ENCODE measurements around the gene ADORA2A. TPM values are rescaled to one million over a fixed set of nuclear protein-coding genes. Genes with fewer than 3 reads are reported as not detected.

The ADORA2A gene
- polyA plus RNA-seq, 2 of the 4 experiments (the other 2 are of a cell fraction), result 0.48 to 1.8 TPM

DNA sequence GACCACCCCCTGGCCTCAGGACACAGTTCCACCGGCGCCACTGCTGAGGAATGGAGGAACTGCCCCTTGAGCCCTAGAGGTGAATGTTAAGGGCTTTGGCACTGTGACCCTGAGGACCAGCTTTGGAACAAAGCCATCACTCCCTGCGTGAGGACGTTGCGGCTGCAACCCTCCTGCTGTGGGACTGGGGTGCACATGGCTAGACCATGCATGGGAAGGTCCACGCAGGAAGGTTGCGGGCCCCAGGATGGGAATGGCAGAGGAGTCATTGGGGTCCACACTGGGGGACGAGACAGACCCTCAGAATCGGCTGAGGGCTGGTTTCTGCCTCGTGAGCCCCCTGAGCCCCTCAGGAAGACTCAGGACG is 6.4 kb upstream of the ADORA2A start:
- ChIA-PET CTCF (interaction anchor here (0.6 to 3.6 kb wide), 7 partner anchors 11 to 107 kb away, joined by 3 to 32 read pairs (median 4); no protein-coding TSS in a partner anchor), POLR2A (no interaction called here)
- no peak for DNase-seq (ENCODE audit: low read depth in 1 of 2, low spot score in 1 of 2)
- Histone ChIP-seq H3K4me2 (no peak overlapping the region), H3K27ac (no peak overlapping the region), H3K4me3 (no peak overlapping the region), H3K9me3 (no peaks in the 10 kb centered on the region), H3K4me1 (no peaks in the 10 kb centered on the region)
- FAIRE-seq, result no peak
- no peak for TF ChIP-seq RFX5 (IDR thresholded peaks at IDR 0.05)
- no peak for TF ChIP-seq CBX8 (IDR thresholded peaks at IDR 0.05)
- no peak for TF ChIP-seq HOXB13 (CRISPR knock-in tag; IDR thresholded peaks at IDR 0.05; ENCODE audit: low read depth)
- TF ChIP-seq, protein P1, sequence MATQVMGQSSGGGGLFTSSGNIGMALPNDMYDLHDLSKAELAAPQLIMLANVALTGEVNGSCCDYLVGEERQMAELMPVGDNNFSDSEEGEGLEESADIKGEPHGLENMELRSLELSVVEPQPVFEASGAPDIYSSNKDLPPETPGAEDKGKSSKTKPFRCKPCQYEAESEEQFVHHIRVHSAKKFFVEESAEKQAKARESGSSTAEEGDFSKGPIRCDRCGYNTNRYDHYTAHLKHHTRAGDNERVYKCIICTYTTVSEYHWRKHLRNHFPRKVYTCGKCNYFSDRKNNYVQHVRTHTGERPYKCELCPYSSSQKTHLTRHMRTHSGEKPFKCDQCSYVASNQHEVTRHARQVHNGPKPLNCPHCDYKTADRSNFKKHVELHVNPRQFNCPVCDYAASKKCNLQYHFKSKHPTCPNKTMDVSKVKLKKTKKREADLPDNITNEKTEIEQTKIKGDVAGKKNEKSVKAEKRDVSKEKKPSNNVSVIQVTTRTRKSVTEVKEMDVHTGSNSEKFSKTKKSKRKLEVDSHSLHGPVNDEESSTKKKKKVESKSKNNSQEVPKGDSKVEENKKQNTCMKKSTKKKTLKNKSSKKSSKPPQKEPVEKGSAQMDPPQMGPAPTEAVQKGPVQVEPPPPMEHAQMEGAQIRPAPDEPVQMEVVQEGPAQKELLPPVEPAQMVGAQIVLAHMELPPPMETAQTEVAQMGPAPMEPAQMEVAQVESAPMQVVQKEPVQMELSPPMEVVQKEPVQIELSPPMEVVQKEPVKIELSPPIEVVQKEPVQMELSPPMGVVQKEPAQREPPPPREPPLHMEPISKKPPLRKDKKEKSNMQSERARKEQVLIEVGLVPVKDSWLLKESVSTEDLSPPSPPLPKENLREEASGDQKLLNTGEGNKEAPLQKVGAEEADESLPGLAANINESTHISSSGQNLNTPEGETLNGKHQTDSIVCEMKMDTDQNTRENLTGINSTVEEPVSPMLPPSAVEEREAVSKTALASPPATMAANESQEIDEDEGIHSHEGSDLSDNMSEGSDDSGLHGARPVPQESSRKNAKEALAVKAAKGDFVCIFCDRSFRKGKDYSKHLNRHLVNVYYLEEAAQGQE (IDR thresholded peaks at IDR 0.05), result no peak
- TF ChIP-seq, protein P2, sequence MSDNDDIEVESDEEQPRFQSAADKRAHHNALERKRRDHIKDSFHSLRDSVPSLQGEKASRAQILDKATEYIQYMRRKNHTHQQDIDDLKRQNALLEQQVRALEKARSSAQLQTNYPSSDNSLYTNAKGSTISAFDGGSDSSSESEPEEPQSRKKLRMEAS (IDR thresholded peaks at IDR 0.05), result no peak
- no peak for TF ChIP-seq EHF (CRISPR knock-in tag; IDR thresholded peaks at IDR 0.05)
- no peak for TF ChIP-seq ZC3H11A (IDR thresholded peaks at IDR 0.05)
- no peak for TF ChIP-seq POLR2AphosphoS2 (conservative IDR thresholded peaks at IDR 0.05; ENCODE audit: low read length)
- no peak for TF ChIP-seq ESRRA (IDR thresholded peaks at IDR 0.05; ENCODE audit: borderline replicate concordance, low read length)
- no peak for ATAC-seq
- WGBS (ENCODE audit: missing lambda C conversion rate), result no CpG with 5 or more reads among the region's 11 CpGs

DNA sequence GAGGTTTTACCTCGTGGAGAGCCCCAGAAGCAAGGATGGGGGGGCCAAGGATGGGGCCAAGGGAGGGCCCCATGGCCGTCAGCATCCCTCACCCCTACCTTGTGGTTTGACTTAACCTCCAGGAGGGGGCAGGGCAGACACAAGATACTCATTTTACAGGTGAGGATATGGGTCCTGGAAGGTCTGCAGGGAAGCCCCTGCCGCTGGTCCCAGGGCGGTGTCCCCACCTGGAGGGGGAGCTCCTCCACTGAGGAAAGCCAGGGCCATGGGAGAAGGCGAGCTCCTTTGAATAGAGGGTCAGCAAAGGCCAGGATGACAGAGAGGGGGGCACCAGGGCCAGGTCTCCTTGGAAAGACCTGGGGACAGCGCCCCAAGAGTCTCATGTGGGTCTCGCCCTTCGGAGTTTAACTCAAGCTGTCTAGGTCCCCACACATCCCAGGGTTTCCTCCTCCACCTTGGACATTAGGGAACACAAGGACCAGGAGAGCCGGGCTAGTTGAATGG is 5.9 kb upstream of the ADORA2A start:
- no peak for TF ChIP-seq TP53 (CRISPR knock-in tag; IDR thresholded peaks at IDR 0.05)
- TF ChIP-seq MYC (IDR thresholded peaks at IDR 0.05; ENCODE audit: borderline replicate concordance, low read length), result no peak
- TF ChIP-seq, protein P3, sequence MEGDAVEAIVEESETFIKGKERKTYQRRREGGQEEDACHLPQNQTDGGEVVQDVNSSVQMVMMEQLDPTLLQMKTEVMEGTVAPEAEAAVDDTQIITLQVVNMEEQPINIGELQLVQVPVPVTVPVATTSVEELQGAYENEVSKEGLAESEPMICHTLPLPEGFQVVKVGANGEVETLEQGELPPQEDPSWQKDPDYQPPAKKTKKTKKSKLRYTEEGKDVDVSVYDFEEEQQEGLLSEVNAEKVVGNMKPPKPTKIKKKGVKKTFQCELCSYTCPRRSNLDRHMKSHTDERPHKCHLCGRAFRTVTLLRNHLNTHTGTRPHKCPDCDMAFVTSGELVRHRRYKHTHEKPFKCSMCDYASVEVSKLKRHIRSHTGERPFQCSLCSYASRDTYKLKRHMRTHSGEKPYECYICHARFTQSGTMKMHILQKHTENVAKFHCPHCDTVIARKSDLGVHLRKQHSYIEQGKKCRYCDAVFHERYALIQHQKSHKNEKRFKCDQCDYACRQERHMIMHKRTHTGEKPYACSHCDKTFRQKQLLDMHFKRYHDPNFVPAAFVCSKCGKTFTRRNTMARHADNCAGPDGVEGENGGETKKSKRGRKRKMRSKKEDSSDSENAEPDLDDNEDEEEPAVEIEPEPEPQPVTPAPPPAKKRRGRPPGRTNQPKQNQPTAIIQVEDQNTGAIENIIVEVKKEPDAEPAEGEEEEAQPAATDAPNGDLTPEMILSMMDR (IDR thresholded peaks at IDR 0.05), result peak; percentile 15; the same call in 1 of the 3 replicates
- TF ChIP-seq SMC3 (IDR thresholded peaks at IDR 0.05), result peak; percentile 21; the same call in 1 of the 3 replicates
- TF ChIP-seq RAD21 (conservative IDR thresholded peaks at IDR 0.05 in 1 of 2, IDR thresholded peaks at IDR 0.05 in 1 of 2), result peak in 1 of 2 experiments; percentile 34; a peak in 2 of 5 replicates
- TF ChIP-seq EP300 (IDR thresholded peaks at IDR 0.05), result no peak
- no peak for TF ChIP-seq RFX5 (IDR thresholded peaks at IDR 0.05)
- 69% methylated on average over 9 of the region's 9 CpGs for WGBS (ENCODE audit: missing lambda C conversion rate)
- Histone ChIP-seq H3K9me3 (no peaks in the 10 kb centered on the region), H3K4me1 (no peaks in the 10 kb centered on the region), H3K4me3 (no peak overlapping the region), H3K27ac (no peak overlapping the region), H3K4me2 (no peak overlapping the region)
- FAIRE-seq (no peak), ATAC-seq (peak; percentile 17 to 38; a peak in 3 of 6 replicates), DNase-seq (ENCODE audit: low read depth in 1 of 2, low spot score in 1 of 2) (peak; percentile 25 to 35)
- CTCF ChIA-PET, result interaction anchor here (0.7 to 3.8 kb wide), 7 partner anchors 11 to 104 kb away, joined by 3 to 32 read pairs (median 10); no protein-coding TSS in a partner anchor
- POLR2A ChIA-PET, result no interaction called here

DNA sequence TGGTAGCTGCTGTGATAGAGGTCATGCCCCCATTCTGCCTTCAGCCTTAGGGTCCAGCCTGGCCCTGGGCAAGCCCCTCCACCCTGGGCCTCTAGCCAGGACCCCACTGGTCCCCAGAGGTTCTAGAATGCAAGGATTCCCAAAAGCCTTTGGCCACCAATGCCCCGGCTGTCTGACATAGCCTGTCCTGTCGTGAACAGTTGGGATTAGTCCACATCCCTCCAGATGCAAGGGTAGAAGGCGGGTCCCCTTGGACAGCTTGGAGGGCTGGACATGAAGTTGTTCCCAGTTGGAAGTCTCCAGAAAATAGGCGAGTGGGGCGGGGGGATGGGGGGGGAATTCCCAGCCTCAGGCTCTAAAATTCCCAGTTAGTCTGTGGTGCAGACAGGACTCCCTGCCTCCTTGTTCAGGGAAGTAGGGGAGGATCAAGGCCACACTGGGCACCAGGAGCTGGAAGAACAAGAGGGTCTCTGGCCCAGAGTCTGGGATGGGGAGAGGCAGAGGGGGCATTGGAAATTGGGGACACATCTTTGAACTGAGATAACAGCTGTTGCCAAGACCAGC is 5.2 kb upstream of the ADORA2A start:
- no peaks in the 10 kb centered on the region for H3K4me1 ChIP-seq
- 90% methylated on average over 3 of the region's 5 CpGs for WGBS (ENCODE audit: missing lambda C conversion rate)
- no peak overlapping the region for H3K4me2 ChIP-seq
- ATAC-seq (no peak), FAIRE-seq (no peak), DNase-seq (ENCODE audit: low read depth in 1 of 2, low spot score in 1 of 2) (no peak)
- H3K9me3 ChIP-seq, result no peaks in the 10 kb centered on the region
- no peak overlapping the region for H3K4me3 ChIP-seq
- ChIA-PET POLR2A (no interaction called here), CTCF (interaction anchor here (0.7 to 3.8 kb wide), 13 partner anchors 10 to 104 kb away, joined by 3 to 32 read pairs (median 4); no protein-coding TSS in a partner anchor)
- no peak overlapping the region for H3K27ac ChIP-seq
- TF ChIP-seq ZNF302 (CRISPR knock-in tag; IDR thresholded peaks at IDR 0.05) (no peak), ZSCAN20 (CRISPR knock-in tag; IDR thresholded peaks at IDR 0.05) (no peak), MAZ (IDR thresholded peaks at IDR 0.05; ENCODE audit: borderline replicate concordance, low read depth, low read length) (no peak), JUNB (IDR thresholded peaks at IDR 0.05) (no peak), CHD2 (IDR thresholded peaks at IDR 0.05; ENCODE audit: low read length, partially characterized antibody) (no peak), TFCP2L1 (CRISPR knock-in tag; IDR thresholded peaks at IDR 0.05) (no peak), ZFP36 (IDR thresholded peaks at IDR 0.05; ENCODE audit: borderline replicate concordance, partially characterized antibody) (no peak), EP300 (IDR thresholded peaks at IDR 0.05) (no peak), HOXB5 (CRISPR knock-in tag; IDR thresholded peaks at IDR 0.05) (no peak), GATA3 (IDR thresholded peaks at IDR 0.05; ENCODE audit: borderline replicate concordance) (no peak)
- TF ChIP-seq, protein P4, sequence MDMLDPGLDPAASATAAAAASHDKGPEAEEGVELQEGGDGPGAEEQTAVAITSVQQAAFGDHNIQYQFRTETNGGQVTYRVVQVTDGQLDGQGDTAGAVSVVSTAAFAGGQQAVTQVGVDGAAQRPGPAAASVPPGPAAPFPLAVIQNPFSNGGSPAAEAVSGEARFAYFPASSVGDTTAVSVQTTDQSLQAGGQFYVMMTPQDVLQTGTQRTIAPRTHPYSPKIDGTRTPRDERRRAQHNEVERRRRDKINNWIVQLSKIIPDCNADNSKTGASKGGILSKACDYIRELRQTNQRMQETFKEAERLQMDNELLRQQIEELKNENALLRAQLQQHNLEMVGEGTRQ (IDR thresholded peaks at IDR 0.05), result no peak
- TF ChIP-seq, protein P5, sequence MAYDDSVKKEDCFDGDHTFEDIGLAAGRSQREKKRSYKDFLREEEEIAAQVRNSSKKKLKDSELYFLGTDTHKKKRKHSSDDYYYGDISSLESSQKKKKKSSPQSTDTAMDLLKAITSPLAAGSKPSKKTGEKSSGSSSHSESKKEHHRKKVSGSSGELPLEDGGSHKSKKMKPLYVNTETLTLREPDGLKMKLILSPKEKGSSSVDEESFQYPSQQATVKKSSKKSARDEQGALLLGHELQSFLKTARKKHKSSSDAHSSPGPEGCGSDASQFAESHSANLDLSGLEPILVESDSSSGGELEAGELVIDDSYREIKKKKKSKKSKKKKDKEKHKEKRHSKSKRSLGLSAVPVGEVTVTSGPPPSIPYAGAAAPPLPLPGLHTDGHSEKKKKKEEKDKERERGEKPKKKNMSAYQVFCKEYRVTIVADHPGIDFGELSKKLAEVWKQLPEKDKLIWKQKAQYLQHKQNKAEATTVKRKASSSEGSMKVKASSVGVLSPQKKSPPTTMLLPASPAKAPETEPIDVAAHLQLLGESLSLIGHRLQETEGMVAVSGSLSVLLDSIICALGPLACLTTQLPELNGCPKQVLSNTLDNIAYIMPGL (CRISPR knock-in tag; IDR thresholded peaks at IDR 0.05; ENCODE audit: borderline replicate concordance), result no peak

Measured in A549 (cell line).